ENCODE results near the gene MANEAL.

Gene MANEAL

DNA sequence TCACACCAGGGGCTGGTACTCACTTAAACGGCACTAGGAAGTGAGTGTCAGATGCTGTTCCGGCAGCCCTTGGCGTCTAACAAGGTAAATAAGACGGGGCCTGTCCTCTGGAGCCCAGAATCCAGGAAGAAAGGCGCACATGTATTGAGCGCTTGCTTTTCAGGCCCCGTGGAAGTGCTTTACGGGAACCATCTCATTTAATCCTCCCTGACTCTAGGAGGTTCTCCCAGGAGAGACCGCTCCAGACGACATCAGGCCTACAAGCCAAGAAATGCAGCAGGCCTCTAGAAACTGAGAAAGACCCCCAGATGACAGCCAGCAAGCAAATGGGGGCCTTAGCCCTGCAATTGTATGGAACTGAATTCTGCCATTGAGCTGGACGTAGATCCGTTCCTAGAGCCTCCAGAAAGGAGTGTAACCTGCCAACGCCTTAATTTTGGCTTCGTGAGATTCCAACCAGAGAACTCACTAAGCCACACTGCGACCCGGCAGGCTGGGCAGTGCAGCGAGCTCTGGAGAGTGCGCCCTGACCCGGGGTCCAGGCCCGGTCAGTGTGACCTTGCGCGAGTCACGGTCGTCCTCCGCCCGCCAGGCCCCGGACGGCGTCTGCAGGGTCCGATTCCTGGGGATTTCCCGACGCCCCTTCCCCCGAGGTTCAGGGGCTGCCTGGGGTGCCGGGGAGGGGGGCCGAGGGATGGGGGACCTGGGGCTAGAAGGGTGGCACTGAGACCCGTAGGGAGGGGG, 532 bp upstream of the MANEAL start:
- Histone ChIP-seq H3K4me3 (peak overlapping the region; percentile 76), H3K27ac (no peak overlapping the region)
- no peak for DNase-seq (ENCODE audit: low spot score)
- TF ChIP-seq, protein P1, sequence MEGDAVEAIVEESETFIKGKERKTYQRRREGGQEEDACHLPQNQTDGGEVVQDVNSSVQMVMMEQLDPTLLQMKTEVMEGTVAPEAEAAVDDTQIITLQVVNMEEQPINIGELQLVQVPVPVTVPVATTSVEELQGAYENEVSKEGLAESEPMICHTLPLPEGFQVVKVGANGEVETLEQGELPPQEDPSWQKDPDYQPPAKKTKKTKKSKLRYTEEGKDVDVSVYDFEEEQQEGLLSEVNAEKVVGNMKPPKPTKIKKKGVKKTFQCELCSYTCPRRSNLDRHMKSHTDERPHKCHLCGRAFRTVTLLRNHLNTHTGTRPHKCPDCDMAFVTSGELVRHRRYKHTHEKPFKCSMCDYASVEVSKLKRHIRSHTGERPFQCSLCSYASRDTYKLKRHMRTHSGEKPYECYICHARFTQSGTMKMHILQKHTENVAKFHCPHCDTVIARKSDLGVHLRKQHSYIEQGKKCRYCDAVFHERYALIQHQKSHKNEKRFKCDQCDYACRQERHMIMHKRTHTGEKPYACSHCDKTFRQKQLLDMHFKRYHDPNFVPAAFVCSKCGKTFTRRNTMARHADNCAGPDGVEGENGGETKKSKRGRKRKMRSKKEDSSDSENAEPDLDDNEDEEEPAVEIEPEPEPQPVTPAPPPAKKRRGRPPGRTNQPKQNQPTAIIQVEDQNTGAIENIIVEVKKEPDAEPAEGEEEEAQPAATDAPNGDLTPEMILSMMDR (IDR thresholded peaks at IDR 0.05): no peak

DNA sequence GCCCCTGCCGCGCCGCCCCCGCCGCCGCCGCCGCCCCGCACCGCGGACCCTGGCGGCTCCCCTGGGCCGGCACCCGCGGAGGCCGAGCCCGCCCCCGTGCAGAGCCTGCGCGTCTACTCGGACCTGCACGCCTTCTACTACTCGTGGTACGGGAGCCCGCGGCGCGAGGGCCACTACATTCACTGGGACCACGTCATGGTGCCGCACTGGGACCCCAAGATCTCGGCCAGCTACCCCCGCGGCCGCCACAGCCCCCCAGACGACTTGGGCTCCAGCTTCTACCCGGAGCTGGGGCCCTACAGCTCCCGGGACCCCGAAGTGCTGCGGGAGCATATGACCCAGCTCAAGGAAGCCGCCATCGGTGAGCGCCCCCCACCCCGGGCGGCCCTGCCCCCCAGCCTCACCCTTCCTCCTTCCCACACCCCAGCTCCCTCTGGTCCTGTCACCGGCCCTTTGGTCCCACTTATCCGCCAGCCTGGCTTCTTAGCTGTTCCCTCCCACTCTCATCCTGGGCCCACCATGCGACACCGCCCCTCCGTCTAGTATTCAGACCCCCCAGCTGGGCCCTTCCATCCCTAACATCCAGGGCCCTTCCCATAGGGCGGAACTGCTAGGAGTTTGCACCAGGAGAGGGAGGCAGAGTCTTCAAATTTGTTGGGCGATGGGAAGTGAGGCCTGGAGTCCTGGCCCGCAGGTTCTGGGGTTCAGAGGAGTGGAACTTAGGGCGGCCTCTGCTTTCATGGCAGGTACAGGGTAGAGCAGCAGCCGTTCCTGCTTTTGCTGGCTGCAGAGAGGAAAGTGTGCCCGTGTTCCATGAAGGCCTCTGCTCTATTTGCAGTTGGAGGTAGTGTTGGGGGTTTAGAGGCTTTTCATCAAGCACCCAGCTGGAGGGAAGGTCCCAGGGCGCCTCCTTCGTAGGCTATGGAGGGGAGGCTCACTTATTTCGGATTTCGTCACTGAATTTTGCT, 1.0 kb downstream of the MANEAL start:
- no peak for DNase-seq (ENCODE audit: low spot score)
- TF ChIP-seq, protein P1 (IDR thresholded peaks at IDR 0.05): no peak
- H3K27ac ChIP-seq: no peak overlapping the region
- H3K4me3 ChIP-seq: peak overlapping the region; percentile 76

DNA sequence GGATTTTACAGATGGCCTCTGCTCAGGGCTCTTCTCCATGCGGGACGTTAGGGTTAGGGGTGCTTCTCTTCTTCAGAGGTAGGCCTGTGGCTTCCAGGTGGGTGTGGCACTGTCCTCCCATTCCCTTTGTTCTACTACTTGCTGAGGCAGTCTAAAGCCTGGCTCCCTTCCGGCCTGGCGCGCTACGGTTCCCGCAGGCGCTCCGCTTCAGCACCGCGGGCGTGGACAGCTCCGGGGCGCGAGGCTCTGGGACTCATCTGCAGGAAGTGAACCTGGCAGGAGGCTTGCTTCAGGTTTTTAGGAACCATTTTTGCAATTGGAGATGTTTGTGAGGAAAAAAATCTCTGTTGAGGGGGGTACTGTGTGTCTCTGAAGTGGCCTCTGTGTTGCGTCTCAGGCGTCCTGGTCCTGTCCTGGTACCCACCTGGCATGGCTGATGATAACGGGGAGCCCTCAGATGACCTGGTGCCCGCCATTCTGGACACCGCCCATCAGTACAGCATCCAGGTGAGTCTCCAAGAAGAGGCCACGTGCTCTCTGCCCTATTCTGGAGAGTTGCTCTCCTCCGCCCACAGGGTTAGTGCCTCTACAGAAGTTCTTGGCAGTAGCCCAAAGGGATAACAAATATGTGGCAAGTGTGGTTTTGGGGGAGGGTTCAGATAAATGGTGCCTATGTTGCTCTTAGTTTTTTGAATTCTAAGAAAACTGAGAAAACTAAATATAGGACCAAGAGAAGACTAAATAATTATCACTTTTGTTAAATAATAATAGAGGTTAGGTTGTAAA, 1.9 kb downstream of the MANEAL start:
- no peak overlapping the region for H3K27ac ChIP-seq
- DNase-seq (ENCODE audit: low spot score): no peak
- no peak overlapping the region for H3K4me3 ChIP-seq
- TF ChIP-seq, protein P1 (IDR thresholded peaks at IDR 0.05): no peak

DNA sequence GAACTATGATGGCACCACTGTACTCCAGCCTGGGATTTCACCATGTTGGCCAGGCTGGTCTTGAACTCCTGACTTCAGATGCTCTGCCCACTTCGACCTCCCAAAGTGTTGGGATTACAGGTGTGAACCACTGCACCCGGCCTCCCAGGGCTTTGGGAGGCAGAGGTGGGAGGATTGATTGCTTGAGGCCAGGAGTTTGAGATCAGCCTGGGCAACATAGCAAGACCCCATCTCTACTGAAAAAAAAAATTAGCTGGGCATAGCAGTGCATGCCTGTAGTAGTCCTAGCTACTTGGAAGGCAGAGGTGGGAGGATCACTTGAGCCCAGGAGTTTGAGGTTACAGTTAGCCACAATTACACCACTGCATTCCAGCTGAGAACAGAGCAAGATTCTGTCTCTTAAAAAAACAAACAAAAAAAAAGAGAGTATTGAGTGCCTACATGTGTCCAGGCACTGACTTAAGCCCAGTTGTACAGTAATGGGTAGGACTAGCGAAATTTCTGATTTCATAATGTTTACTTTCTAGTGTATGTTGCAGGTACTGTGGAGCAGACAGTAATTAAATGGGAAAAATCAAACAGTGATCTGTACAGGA, 4.2 kb downstream of the MANEAL start:
- no peak for DNase-seq (ENCODE audit: low spot score)
- TF ChIP-seq, protein P1 (IDR thresholded peaks at IDR 0.05): no peak
- Histone ChIP-seq H3K27ac (no peak overlapping the region), H3K4me3 (no peak overlapping the region)

DNA sequence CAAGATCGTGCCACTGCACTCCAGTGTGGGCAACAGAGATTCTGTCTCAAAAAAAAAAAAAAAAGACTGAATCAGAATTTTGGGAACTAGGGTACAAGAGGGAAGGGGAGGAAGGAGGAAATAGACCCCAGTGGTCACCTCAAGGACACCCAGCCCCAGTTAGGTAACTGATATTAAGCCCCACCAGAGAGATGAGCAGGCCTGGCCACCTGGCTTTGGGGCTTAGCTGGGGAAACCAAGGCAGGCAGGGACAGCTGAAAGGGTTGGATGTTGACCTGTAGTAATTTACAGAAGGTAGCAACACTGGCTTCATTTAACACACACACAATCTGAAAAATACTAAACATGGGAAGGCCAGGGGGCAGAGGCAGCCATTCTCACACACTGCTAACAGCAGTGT, 8.8 kb downstream of the MANEAL start:
- TF ChIP-seq, protein P1 (IDR thresholded peaks at IDR 0.05): no peak
- Histone ChIP-seq H3K27ac (no peak overlapping the region), H3K4me3 (no peak overlapping the region)
- DNase-seq (ENCODE audit: low spot score): no peak

DNA sequence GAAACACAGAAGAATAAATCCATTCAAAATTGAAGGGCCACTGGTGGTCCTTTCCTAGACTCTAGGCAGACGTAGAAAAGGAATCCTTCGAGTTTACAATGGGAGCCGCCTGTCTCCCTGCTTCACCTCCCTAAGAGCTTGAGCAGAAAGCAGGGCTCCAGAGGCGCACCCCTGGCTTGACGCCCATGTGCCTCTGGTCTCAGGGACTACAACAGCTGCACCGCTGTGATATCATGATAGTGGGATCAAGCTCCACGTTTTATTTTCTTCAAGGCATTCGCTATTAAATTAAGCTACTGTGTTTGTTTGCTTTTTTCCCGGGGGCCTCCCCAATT, 13.5 kb downstream of the MANEAL start:
- TF ChIP-seq, protein P1 (IDR thresholded peaks at IDR 0.05): no peak
- H3K4me3 ChIP-seq: peak overlapping the region; percentile 91
- peak overlapping the region in 1 of 2 donors; percentile 98 for H3K27ac ChIP-seq
- no peak for DNase-seq (ENCODE audit: low spot score)
